Neural cell (in vitro differentiated cells): ENCODE measurements around the gene ATG9B.

Source experiments
- EP300 ChIP-seq: fragments of 450-650 bp; conservative IDR thresholded peaks from 2 replicates; pipeline ENCODE4 v1.6.1; 2014; ENCODE audit warnings: antibody characterized with exemption, mild to moderate bottlenecking, moderate library complexity; ENCODE audit not compliant: poor library complexity, severe bottlenecking
- TF ChIP-seq, protein P1 (sequence below): fragments of 450-650 bp; IDR thresholded peaks from 2 replicates; pipeline ENCODE4 v1.5.1; 2014; ENCODE audit warnings: antibody characterized with exemption, mild to moderate bottlenecking, moderate library complexity; ENCODE audit not compliant: poor library complexity, severe bottlenecking
- TF ChIP-seq, protein P2 (sequence below): IDR thresholded peaks from 2 replicates; pipeline ENCODE4 v1.6.1; 2012; ENCODE audit warnings: borderline replicate concordance

DNA sequence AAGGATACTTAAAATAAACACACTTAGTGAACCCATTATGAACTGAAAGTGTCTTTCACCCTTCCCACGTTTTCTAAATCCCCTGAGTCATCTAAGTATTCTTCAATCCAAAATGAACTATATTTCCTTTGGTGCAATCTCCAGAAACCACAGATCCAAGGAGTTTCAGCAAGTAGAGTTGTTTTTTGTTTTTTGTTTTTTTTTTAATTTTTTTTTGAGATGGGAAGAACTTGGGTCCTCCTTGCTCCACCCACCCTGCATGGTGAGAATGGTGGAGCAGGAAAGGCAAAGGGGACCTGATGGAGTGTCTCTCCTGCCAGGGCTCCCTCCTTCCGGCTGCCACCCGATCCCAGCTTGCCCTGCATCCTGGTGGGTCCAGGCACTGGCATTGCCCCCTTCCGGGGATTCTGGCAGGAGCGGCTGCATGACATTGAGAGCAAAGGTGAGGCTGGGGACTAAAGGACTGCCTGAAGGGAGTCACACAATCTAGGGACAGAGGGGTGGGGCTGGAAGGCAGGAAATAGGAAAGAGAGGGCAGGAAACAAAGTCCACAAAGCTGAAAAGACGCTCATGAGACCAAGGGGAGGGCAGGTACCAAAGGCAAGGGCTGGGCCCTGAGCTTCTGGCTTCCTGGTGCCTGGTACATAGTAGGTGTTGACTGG, 12.1 kb downstream of the ATG9B start:
- TF ChIP-seq, protein P1, sequence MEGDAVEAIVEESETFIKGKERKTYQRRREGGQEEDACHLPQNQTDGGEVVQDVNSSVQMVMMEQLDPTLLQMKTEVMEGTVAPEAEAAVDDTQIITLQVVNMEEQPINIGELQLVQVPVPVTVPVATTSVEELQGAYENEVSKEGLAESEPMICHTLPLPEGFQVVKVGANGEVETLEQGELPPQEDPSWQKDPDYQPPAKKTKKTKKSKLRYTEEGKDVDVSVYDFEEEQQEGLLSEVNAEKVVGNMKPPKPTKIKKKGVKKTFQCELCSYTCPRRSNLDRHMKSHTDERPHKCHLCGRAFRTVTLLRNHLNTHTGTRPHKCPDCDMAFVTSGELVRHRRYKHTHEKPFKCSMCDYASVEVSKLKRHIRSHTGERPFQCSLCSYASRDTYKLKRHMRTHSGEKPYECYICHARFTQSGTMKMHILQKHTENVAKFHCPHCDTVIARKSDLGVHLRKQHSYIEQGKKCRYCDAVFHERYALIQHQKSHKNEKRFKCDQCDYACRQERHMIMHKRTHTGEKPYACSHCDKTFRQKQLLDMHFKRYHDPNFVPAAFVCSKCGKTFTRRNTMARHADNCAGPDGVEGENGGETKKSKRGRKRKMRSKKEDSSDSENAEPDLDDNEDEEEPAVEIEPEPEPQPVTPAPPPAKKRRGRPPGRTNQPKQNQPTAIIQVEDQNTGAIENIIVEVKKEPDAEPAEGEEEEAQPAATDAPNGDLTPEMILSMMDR: no peak
- TF ChIP-seq, protein P2, sequence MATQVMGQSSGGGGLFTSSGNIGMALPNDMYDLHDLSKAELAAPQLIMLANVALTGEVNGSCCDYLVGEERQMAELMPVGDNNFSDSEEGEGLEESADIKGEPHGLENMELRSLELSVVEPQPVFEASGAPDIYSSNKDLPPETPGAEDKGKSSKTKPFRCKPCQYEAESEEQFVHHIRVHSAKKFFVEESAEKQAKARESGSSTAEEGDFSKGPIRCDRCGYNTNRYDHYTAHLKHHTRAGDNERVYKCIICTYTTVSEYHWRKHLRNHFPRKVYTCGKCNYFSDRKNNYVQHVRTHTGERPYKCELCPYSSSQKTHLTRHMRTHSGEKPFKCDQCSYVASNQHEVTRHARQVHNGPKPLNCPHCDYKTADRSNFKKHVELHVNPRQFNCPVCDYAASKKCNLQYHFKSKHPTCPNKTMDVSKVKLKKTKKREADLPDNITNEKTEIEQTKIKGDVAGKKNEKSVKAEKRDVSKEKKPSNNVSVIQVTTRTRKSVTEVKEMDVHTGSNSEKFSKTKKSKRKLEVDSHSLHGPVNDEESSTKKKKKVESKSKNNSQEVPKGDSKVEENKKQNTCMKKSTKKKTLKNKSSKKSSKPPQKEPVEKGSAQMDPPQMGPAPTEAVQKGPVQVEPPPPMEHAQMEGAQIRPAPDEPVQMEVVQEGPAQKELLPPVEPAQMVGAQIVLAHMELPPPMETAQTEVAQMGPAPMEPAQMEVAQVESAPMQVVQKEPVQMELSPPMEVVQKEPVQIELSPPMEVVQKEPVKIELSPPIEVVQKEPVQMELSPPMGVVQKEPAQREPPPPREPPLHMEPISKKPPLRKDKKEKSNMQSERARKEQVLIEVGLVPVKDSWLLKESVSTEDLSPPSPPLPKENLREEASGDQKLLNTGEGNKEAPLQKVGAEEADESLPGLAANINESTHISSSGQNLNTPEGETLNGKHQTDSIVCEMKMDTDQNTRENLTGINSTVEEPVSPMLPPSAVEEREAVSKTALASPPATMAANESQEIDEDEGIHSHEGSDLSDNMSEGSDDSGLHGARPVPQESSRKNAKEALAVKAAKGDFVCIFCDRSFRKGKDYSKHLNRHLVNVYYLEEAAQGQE: no peak
- TF ChIP-seq EP300: no peak
